Transverse colon (tissue), 4 donors: ENCODE measurements around the gene OCA2.

Experiments used
- CTCF ChIP-seq, 5 experiments: fragments of 200-600 bp in 3 of 5; fragments of 450-650 bp in 2 of 5; sonication (generic) in 3 of 5; IDR thresholded peaks; 1 replicate in 2 of 5; 2 replicates in 3 of 5; pipeline ENCODE4 v1.5.1; 2016 to 2017; ENCODE audit warnings: antibody characterized with exemption in 5 of 5, inconsistent platforms in 3 of 5, mild to moderate bottlenecking in 2 of 5, moderate library complexity in 1 of 5
- POLR2A ChIP-seq: fragments of 450-650 bp; IDR thresholded peaks from one replicate; pipeline ENCODE4 v1.6.1; 2016; ENCODE audit warnings: antibody characterized with exemption, mild to moderate bottlenecking, moderate library complexity
- POLR2AphosphoS5 ChIP-seq, 3 donors: sonication (generic); formaldehyde crosslinking; IDR thresholded peaks; one replicate each; pipeline ENCODE4 v1.6.1; 2016; ENCODE audit warnings: antibody characterized with exemption in 3 of 3

GRCh38 chr15:28019594-28020309 is 79.4 kb downstream of the OCA2 start:
- no peak for TF ChIP-seq CTCF (IDR thresholded peaks at IDR 0.05)
- TF ChIP-seq POLR2A = no peak
- TF ChIP-seq POLR2AphosphoS5 (IDR thresholded peaks at IDR 0.05) = no peak
